WTC11 (cell line): Measurements from ENCODE around the gene ZC3H7B. TPM values are rescaled to one million over a fixed set of nuclear protein-coding genes. Genes with fewer than 3 reads are reported as not detected.

ENCODE experiments used
- ATAC-seq: fragments of 200-7000 bp; cut with Tn5 transposase; 2 replicates; pipeline ENCODE4 v1.10.0; 2021; ENCODE audit warnings: mild to moderate bottlenecking, moderate library complexity
- CTCF ChIA-PET: fragments of 300-600 bp; sonication (Branson Sonifier 250); formaldehyde crosslinking; loops from one replicate; lab custom pipeline; 2021; ENCODE audit warnings: antibody characterized with exemption; lab: Charles Lee
- POLR2A ChIA-PET: fragments of 350-600 bp; sonication (Branson Sonifier 250); formaldehyde crosslinking; loops from one replicate; lab custom pipeline; 2021; ENCODE audit warnings: antibody characterized with exemption; lab: Charles Lee
- DNase-seq: peaks from one replicate; pipeline ENCODE4 v3.0.0; 2021; ENCODE audit warnings: low spot score
- H3K27ac Mint-ChIP-seq: 2 replicates; pipeline ENCODE4 v1.8.0; 2021; ENCODE audit warnings: mixed read lengths
- H3K27me3 Mint-ChIP-seq: 2 replicates; pipeline ENCODE4 v1.8.0; 2021; ENCODE audit warnings: low read depth, mild to moderate bottlenecking, moderate library complexity, mixed read lengths
- H3K36me3 Mint-ChIP-seq: 2 replicates; pipeline ENCODE4 v1.8.0; 2021; ENCODE audit warnings: mixed read lengths
- H3K4me1 Mint-ChIP-seq: 2 replicates; pipeline ENCODE4 v1.8.0; 2022; ENCODE audit warnings: mixed read lengths
- H3K4me3 Mint-ChIP-seq: 2 replicates; pipeline ENCODE4 v1.8.0; 2021; ENCODE audit warnings: mild to moderate bottlenecking, moderate library complexity, mixed read lengths
- H3K9me3 Mint-ChIP-seq: 2 replicates; pipeline ENCODE4 v1.8.0; 2021; ENCODE audit warnings: mixed read lengths
- CTCF ChIP-seq: fragments of 200-600 bp; IDR thresholded peaks from 2 replicates; pipeline ENCODE4 v1.8.0; 2022; ENCODE audit warnings: antibody characterized with exemption
- E2F4 ChIP-seq: sonication (generic); formaldehyde crosslinking; IDR thresholded peaks from 2 replicates; pipeline ENCODE4 v1.8.1; 2022; ENCODE audit warnings: low read depth, mild to moderate bottlenecking, moderate library complexity, missing genetic modification reagents, borderline replicate concordance
- ELF4 ChIP-seq: sonication (generic); formaldehyde crosslinking; IDR thresholded peaks from 2 replicates; pipeline ENCODE4 v1.8.1; 2022; ENCODE audit warnings: low read depth, mild to moderate bottlenecking, moderate library complexity, missing genetic modification reagents
- ERG ChIP-seq: fragments of 250-450 bp; sonication (Bioruptor Pico); IDR thresholded peaks from 2 replicates; pipeline ENCODE4 v1.8.0; 2021; ENCODE audit warnings: mild to moderate bottlenecking
- FOXP1 ChIP-seq: sonication (generic); formaldehyde crosslinking; IDR thresholded peaks from 2 replicates; pipeline ENCODE4 v1.8.0; 2022; ENCODE audit warnings: missing genetic modification reagents, mild to moderate bottlenecking, moderate library complexity, borderline replicate concordance
- FOXP4 ChIP-seq: sonication (generic); formaldehyde crosslinking; IDR thresholded peaks from 2 replicates; pipeline ENCODE4 v1.8.0; 2022; ENCODE audit warnings: mild to moderate bottlenecking, missing genetic modification reagents
- GRHL2 ChIP-seq: fragments of 250-450 bp; sonication (Bioruptor Pico); IDR thresholded peaks from 2 replicates; pipeline ENCODE4 v1.8.0; 2022; ENCODE audit warnings: mild to moderate bottlenecking, moderate library complexity; ENCODE audit not compliant: insufficient replicate concordance, severe bottlenecking
- HMGA2 ChIP-seq: fragments of 250-450 bp; sonication (Bioruptor Pico); IDR thresholded peaks from 2 replicates; pipeline ENCODE4 v1.4.0; 2021; ENCODE audit warnings: mild to moderate bottlenecking, moderate library complexity
- JAZF1 ChIP-seq: fragments of 250-450 bp; sonication (Bioruptor Pico); IDR thresholded peaks from 2 replicates; pipeline ENCODE4 v1.9.0; 2021; ENCODE audit warnings: moderate library complexity, mild to moderate bottlenecking, inconsistent platforms
- MYBL2 ChIP-seq: sonication (generic); formaldehyde crosslinking; IDR thresholded peaks from 2 replicates; pipeline ENCODE4 v1.8.1; 2023; ENCODE audit warnings: mild to moderate bottlenecking, moderate library complexity, missing genetic modification reagents
- NFATC4 ChIP-seq: fragments of 250-450 bp; sonication (Bioruptor Pico); IDR thresholded peaks from 2 replicates; pipeline ENCODE4 v1.9.0; 2021; ENCODE audit warnings: mild to moderate bottlenecking
- NFE2L1 ChIP-seq: sonication (generic); formaldehyde crosslinking; IDR thresholded peaks from 2 replicates; pipeline ENCODE4 v1.8.1; 2023; ENCODE audit warnings: missing genetic modification reagents
- NR1H2 ChIP-seq: sonication (generic); formaldehyde crosslinking; IDR thresholded peaks from 2 replicates; pipeline ENCODE4 v1.9.0; 2021; ENCODE audit warnings: mild to moderate bottlenecking, moderate library complexity, missing genetic modification reagents
- NR3C1 ChIP-seq: sonication (generic); formaldehyde crosslinking; conservative IDR thresholded peaks from 2 replicates; pipeline ENCODE4 v1.8.1; 2023; ENCODE audit warnings: low read depth, mild to moderate bottlenecking, missing genetic modification reagents
- RELA ChIP-seq: sonication (generic); formaldehyde crosslinking; IDR thresholded peaks from 2 replicates; pipeline ENCODE4 v1.8.1; 2022; ENCODE audit warnings: missing genetic modification reagents, mild to moderate bottlenecking, borderline replicate concordance
- RORB ChIP-seq: fragments of 250-450 bp; sonication (Bioruptor Pico); IDR thresholded peaks from 2 replicates; pipeline ENCODE4 v1.9.0; 2021; ENCODE audit warnings: mild to moderate bottlenecking
- SMAD3 ChIP-seq: sonication (generic); formaldehyde crosslinking; IDR thresholded peaks from 2 replicates; pipeline ENCODE4 v1.8.0; 2022; ENCODE audit warnings: missing genetic modification reagents, mild to moderate bottlenecking, borderline replicate concordance
- ZBTB21 ChIP-seq: sonication (generic); formaldehyde crosslinking; IDR thresholded peaks from 2 replicates; pipeline ENCODE4 v1.8.1; 2023; ENCODE audit warnings: mild to moderate bottlenecking, missing genetic modification reagents, borderline replicate concordance
- ZBTB43 ChIP-seq: sonication (generic); formaldehyde crosslinking; IDR thresholded peaks from 2 replicates; pipeline ENCODE4 v1.8.1; 2023; ENCODE audit warnings: mild to moderate bottlenecking, missing genetic modification reagents
- ZMAT4 ChIP-seq: fragments of 250-450 bp; sonication (Bioruptor Pico); IDR thresholded peaks from 2 replicates; pipeline ENCODE4 v1.9.0; 2021; ENCODE audit warnings: mild to moderate bottlenecking
- ZNF138 ChIP-seq: sonication (generic); formaldehyde crosslinking; conservative IDR thresholded peaks from 2 replicates; pipeline ENCODE4 v1.8.1; 2022; ENCODE audit warnings: mild to moderate bottlenecking, moderate library complexity, missing genetic modification reagents
- ZNF219 ChIP-seq: sonication (generic); formaldehyde crosslinking; IDR thresholded peaks from 2 replicates; pipeline ENCODE4 v1.8.0; 2023; ENCODE audit warnings: missing genetic modification reagents, mild to moderate bottlenecking, borderline replicate concordance
- ZNF512 ChIP-seq: sonication (generic); formaldehyde crosslinking; IDR thresholded peaks from 2 replicates; pipeline ENCODE4 v1.8.1; 2022; ENCODE audit warnings: missing genetic modification reagents, borderline replicate concordance
- total RNA-seq: library from RNA; stranded (reverse); gene quantifications from 3 replicates; pipeline ENCODE4 v1.2.3, GENCODE V29; 2021

The ZC3H7B gene
- total RNA-seq, 1 experiment from 2014 or later = 64.7 TPM

GRCh38 chr22:41382610-41383009, 81.3 kb downstream of the ZC3H7B start (continued):
- TF ChIP-seq FOXP4 (CRISPR knock-in tag) (no peak), FOXP1 (no peak), ZBTB43 (CRISPR knock-in tag) (no peak), NFE2L1 (CRISPR knock-in tag) (no peak), ZNF512 (CRISPR knock-in tag) (no peak), NFATC4 (CRISPR knock-in tag) (no peak), MYBL2 (CRISPR knock-in tag) (no peak), RORB (CRISPR knock-in tag) (no peak), ZMAT4 (CRISPR knock-in tag) (no peak), NR3C1 (no peak)

GRCh38 chr22:41383085-41383484, 81.8 kb downstream of the ZC3H7B start:
- ChIA-PET CTCF (interaction anchor here (2.3 to 3.3 kb wide), 3 partner anchors 134 to 145 kb away, joined by 8 to 19 read pairs (median 11); no protein-coding TSS in a partner anchor), POLR2A (interaction anchor here (3.7 kb wide), 1 partner anchor 63 kb away, joined by 24 read pairs; the partner anchor contains the start of gene TOB2)
- ATAC-seq = no peak
- no peak for DNase-seq
- TF ChIP-seq ZNF219 = no peak
- TF ChIP-seq ZNF138 = no peak
- Mint-ChIP-seq H3K9me3 (no peaks in the 10 kb centered on the region), H3K27me3 (peaks cover 4% of the 10 kb centered on the region), H3K4me1 (peaks cover 21% of the 10 kb centered on the region), H3K27ac (no peak overlapping the region), H3K4me3 (peak overlapping the region; percentile 75), H3K36me3 (no peaks in the 10 kb centered on the region)

GRCh38 chr22:41384128-41384527, 82.8 kb downstream of the ZC3H7B start:
- ChIA-PET CTCF (interaction anchor here (3.3 kb wide), 1 partner anchor 133 kb away, joined by 19 read pairs; no protein-coding TSS in a partner anchor), POLR2A (interaction anchor here (0.6 kb wide), 1 partner anchor 10 kb away, joined by 4 read pairs; no protein-coding TSS in a partner anchor)
- Mint-ChIP-seq H3K27me3 (no peaks in the 10 kb centered on the region; the same call in none of the 2 replicates), H3K4me1 (peaks cover 21% of the 10 kb centered on the region), H3K36me3 (no peaks in the 10 kb centered on the region), H3K4me3 (peak overlapping the region; percentile 18), H3K27ac (no peak overlapping the region), H3K9me3 (no peaks in the 10 kb centered on the region)
- no peak for ATAC-seq
- no peak for DNase-seq
- TF ChIP-seq E2F4 (CRISPR knock-in tag) (no peak), ZBTB21 (CRISPR knock-in tag) (no peak), ERG (no peak), ZNF512 (CRISPR knock-in tag) (no peak), RELA (CRISPR knock-in tag) (no peak), NR1H2 (CRISPR knock-in tag) (no peak), HMGA2 (no peak), ZNF138 (no peak), CTCF (no peak), ELF4 (CRISPR knock-in tag) (no peak), SMAD3 (CRISPR knock-in tag) (no peak), GRHL2 (CRISPR knock-in tag) (no peak), JAZF1 (CRISPR knock-in tag) (no peak)
